ENCODE results near the gene THYN1.

The THYN1 gene

DNA sequence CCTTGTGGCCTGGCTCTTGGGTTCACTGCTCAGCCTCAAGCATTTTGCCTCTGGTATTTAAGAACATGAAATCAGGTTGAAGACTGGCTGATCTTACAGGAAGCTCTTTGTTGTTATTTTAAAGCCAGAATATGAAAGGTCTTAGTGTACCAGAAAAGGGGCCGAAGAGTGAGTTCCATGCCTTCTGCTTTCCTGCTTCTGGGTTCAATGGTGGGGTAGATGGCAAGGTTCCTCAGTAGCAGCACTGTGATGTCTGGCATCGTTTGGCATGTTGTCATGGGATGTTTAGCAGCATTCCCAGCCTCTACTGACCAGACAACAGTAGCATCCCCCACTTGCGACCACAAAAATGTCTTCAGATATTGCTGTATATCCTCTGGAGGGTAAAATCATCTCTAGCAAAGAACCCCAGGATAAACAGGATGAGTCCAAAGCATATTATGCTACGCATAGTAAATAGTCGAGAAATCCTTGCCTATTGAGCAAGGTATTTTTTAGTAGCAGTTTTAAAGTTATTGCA lies 26.3 kb downstream of the THYN1 start:
- in situ Hi-C loops (cut with HindIII; ENCODE audit: low sequenced_read_pairs): no loop called here

DNA sequence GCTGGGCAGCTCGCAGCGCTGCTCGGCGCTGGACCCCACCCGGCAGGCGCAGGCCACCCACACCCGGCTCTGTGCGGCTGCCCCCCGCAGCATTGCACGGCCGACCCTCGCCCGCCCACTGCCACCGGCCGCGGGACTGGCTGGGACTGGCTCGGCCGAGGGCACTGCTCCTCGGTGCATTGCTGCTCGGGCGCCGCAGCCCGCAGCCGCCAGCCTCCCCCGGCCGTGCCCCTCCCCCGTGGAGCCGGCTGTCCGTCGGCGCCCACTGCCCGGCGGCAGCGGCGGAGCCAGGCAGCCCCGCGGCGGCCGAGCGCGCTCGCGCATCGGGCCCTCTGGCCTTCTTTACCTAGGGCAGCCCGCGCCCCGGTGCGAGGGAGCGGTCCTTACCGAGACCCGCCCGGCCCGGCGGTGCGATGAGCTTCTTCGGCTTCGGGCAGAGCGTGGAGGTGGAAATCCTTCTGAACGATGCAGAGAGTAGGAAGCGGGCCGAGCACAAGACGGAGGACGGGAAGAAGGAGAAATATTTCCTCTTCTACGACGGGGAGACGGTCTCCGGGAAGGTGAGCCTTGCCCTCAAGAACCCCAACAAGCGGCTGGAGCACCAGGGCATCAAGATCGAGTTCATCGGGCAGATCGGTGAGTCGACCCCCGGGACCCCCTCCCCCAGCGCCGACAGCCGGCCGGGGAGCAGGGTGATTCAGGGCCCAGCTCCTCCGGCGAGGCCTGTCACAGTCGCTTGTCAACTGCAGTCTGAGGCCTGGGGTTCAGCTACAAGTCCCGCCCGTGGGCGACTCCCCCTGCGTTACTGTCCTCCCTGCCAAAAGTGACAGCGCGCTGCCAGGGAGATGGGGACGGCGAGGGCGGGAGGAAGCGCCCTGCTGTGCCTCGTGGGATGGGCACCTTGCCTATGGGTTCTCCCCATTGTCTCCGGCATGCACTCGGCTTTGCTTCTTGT lies 28.2 kb downstream of the THYN1 start:
- in situ Hi-C loops (cut with HindIII; ENCODE audit: low sequenced_read_pairs): no loop called here

DNA sequence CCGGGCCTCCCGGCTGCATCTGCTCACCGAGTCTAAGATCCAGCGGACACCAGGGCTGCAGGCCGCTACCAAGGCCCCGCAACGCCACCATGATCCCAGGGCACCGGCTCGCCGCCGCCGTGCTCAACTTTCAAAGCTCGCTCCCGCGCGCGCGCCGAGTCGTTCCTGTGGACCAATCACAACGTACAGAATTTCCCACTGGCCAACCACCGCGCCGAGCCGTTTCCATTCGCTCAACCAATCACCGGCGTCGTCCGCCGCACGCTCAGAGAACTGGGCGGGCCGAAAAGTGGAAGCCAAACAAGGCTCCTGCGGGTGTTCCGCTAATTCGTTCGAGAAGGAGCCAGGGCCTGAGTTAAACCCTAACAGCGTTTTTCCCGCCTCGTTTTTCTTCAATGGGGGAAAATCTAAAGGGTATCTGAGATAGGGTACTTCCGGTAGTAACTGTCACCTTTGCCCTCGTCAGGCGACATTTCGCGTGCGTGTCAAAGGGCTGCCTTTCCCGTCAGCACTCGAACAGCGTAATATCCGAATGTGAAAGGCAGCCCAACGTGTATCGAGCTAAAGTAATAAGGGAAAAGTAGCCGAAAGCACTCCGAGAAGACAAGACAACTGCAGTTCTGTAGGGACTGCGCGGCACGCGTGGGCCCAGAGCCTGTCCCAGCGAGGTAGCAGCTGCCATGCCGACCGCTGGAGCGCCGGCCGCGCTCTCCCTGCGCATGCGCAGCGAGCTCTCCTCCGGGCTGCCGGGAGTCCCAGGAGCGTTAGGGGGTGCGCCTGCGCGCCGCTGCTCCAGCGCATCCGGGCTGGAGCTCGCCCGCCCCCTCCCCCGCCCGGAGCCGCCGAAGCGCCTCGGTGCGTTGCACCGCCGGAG lies 29.1 kb downstream of the THYN1 start, which contains the start of the genes NCAPD3 and VPS26B:
TSS of gene NCAPD3 (minus strand) at position 132 of the 874 bp plus-strand sequence. CDS start at position 91, 41 bp downstream.
TSS of gene VPS26B (plus strand) at position 836 of the 874 bp plus-strand sequence. CDS start 452 bp downstream, outside the sequence.
- in situ Hi-C loops (cut with HindIII; ENCODE audit: low sequenced_read_pairs): no loop called here

DNA sequence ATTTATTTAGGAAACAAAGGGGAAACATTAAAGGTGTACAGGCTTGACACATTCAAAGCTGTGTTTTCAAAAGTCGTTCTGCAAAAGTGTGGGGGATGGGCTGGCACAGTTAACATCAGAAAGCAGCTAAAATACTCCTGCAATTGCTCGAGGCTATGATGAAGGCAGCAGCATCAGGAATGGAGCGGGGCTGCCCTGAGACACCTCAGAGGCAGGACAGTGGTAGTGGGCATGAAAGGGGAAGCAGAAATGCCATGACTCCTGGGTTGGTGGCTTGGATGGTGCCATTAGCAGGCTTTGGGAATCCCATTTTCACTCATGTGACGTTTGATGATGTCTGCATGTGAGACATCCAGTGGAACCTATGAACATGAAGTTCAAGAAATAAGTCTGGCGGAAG lies 30.0 kb downstream of the THYN1 start:
- in situ Hi-C loops (cut with HindIII; ENCODE audit: low sequenced_read_pairs): no loop called here

DNA sequence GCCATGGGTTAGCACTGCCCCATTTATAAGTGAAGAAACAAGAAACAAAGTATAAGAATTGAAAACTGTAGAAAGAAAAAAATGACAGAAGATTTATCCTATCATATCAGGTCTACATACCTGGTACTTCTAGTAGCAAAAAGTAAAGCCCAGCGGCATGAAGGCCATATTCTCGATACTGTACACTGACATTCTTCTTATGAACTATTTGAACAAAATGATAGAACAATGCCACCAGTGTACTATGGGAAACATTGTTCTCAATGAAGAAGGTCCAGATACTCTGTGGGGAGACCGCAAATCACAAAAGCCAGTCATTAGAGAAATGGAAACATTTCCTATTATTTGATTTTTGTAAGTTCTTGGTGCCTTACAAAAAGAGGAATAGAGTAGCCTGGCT lies 36.3 kb downstream of the THYN1 start:
- in situ Hi-C loops (cut with HindIII; ENCODE audit: low sequenced_read_pairs): no loop called here

DNA sequence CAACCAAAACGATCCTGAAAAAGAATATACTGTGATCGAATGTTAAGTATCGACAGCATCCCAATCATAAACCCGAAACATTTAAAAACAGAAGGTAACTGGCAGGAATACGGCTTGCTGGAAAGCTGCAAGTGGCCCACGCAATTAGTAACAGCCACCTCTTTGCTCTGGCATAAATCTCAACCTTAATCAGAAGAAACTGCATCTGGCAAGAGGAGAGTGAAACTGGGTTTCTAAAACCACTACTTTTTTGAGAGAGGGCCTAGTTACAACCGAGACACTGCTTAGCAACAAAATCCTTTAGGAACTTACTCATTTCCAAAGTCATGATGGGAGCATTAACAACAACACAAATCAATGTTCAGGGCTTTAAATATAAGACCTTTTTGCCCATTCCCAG lies 37.3 kb downstream of the THYN1 start:
- in situ Hi-C loops (cut with HindIII; ENCODE audit: low sequenced_read_pairs): no loop called here

DNA sequence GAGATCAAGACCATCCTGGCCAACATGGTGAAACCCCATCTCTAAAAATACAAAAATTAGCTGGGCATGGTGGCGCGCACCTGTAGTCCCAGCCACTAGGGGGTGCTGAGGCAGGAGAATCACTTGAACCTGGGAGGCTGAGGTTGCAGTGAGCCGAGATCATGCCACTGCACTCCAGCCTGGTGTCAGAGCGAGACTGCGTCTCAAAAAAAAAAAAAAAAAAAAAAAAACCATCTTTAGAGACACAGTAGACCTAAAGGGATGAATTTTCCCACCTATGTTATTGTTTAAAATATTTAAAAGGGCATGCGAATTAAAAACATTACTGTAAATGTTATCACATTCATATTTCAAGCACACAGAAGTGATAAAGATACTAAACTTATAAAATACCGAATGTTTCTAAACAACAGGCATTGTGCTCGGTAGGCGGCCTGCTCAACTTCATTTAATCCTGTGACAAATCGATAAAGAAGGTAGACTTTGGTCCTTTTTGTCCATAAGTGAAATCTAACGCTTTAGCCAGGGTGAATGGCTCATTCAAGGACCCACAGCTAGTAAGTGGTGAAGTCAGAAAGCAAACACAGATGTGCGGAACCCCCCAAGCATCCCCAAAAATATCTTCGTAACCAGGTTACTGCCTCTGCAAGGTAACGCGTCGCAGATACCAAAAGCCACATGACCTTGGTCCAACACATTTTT lies 45.5 kb downstream of the THYN1 start:
- in situ Hi-C loops (cut with HindIII; ENCODE audit: low sequenced_read_pairs): no loop called here

DNA sequence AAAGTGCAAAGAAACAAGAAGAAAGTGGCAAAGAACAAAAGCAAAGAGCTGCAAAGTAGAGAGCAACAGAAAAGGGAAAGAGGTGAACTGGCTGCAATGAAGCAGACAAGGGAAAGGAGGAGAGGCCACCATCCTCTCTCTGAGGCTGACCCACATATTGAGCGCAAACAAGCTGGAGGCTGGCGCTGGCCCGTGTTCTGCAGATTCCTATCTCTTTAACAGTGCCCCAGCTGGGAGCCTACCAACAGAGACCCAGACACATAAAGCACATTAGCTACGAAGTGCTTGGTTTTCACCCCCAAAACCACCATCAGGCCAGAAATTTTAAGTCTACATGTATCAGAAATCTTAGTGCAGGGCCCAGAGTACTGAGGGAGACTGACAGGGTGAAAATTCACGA lies 47.0 kb downstream of the THYN1 start:
- in situ Hi-C loops (cut with HindIII; ENCODE audit: low sequenced_read_pairs): no loop called here

DNA sequence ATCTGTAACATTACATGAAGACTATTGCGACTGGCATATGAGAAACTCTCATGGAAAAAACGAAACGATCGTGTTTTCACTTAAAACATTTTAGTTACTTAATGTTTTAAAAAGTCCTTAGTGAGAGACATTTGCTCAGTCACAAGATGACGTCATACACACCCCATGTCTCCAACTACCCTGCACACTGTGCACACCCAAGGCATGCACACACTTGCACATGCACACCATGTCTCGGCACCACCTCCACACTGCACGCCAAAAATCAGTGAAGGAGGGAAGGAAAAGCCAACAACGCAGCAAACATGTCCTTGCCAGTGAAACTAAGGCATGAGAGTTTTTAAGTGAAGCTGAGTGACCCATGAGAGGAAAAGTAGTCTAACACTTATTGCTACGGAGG lies 47.4 kb downstream of the THYN1 start:
- in situ Hi-C loops (cut with HindIII; ENCODE audit: low sequenced_read_pairs): no loop called here

DNA sequence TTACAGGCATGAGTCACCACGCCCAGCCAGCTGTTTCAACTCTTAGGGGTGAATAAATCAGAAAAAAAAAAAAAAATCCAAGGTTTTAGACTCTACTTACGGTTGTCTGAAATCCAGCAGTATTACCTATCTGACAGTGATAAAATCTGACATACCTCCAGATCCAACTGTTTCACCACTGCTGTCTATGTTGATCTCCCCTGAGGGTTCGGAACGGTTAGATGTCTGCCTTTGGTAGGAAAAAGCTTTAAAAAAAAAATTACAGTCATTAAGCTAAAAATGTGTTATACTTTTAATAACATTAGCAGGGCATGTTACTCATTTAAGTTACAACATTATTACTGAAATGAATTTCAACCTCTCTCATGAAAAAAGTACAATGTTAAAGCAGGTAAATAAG lies 50.5 kb downstream of the THYN1 start:
- in situ Hi-C loops (cut with HindIII; ENCODE audit: low sequenced_read_pairs): no loop called here

DNA sequence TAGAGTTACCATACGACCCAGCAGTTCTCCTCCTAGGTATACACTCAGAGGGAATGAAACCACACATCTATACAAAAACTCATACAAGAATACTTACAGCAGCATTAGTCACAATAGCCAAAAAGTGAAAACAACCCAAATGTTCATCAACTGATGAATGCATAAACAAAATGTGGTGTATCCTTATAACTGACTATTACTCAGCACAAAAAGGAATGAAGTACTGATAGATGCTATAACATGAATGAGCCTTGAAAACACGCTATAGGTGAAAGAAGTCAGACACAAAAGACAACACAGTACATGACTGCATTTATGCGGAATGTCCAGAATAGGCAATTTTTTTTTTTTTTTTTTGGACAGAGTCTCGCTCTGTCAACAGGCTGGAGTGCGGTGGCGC lies 52.5 kb downstream of the THYN1 start:
- in situ Hi-C loops (cut with HindIII; ENCODE audit: low sequenced_read_pairs): no loop called here

DNA sequence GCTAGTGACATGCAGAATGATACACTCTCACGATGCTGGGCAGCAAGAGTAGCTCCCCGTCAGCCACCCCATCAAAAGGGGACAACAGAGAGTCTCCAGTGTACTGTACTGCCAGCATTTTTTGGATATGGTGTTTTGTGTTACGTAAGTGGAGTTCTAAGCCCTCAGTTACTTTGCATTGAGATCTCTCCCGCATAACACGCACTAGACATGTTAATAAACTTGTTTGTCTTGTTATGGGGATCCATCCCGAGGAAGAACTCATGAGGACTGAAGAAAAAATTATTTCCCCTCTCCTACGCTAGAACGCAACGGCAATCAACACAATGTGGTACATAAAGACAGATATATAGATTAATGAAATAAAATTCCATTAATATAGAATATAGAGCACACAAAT lies 53.6 kb downstream of the THYN1 start:
- in situ Hi-C loops (cut with HindIII; ENCODE audit: low sequenced_read_pairs): no loop called here
